ENCODE results near the gene DNAAF8. TPM values are rescaled to one million over a fixed set of nuclear protein-coding genes. Genes with fewer than 3 reads are reported as not detected.

Gene DNAAF8
- total RNA-seq = 10 to 100 TPM in 1 of 2 donors, 1 to 10 TPM in 1; 5.1 to 11.3 TPM
- polyA plus RNA-seq = 1 to 10 TPM; 4.3 to 4.9 TPM
- long read RNA-seq, donor 1 = 0 reads
- long read RNA-seq, donor 2 = 0 reads
- long read RNA-seq, donor 3 = 0 reads
- long read RNA-seq, donor 4 = 0 reads
- long read RNA-seq, donor 5, partial matches to known transcripts = 0 of 1 reads
- long read RNA-seq, donor 5, other reads (novel, unspliced or antisense) = 0 of 1 reads

DNA sequence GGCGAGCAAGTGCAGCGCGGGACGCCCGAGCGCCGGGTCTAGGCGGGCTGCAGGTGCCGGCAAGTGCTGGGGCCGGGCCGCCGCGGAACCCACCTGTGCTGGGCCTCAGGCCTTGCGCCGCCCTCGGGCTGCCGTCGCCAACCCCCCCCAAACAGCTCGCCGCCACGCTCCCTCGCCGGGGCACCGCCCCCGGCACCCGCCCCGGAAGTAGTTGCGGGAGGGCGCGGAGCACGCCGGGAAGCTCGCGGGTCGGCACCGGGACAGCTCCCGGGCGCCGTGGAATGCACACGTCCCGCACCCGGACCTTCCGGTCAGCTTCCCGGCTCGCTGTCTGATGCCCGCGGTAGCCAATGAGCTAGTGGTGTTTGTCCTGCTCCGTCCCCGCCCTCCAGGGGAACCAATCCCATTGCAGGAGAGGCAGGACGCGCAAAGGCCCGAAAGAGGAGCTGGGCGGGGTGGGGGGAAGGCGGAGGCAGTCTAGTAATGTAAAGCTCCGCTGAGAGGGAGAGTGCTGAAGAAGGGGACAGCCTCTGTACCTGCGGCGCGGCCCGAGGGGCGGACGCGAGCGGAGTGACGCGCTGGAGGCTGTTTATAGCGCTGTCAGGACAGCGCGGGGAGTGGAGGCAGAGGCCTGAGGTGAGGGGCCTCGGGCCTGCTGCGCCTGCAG lies at the start of gene DNAAF8, which contains the start of gene ANKS3:
TSS of gene DNAAF8 (plus strand) at position 475 of the 667 bp plus-strand sequence. CDS start 1,978 bp downstream, outside the sequence.
TSS of gene ANKS3 (minus strand) at position 209 of the 667 bp plus-strand sequence. CDS start 4,122 bp downstream, outside the sequence.
- H3K36me3 ChIP-seq (ENCODE audit: control insufficient read depth in 4 of 4, insufficient read depth in 4 of 4, low read length in 4 of 4) = peaks cover 0 to 5% (median 4%) of the 10 kb centered on the region in 4 donors
- DNase-seq = peak; percentile 95 to 97 (median 97)
- peak; percentile 97 for ATAC-seq (ENCODE audit: insufficient read depth, low FRiP score)
- H3K4me1 ChIP-seq (ENCODE audit: control insufficient read depth in 5 of 5, insufficient read depth in 5 of 5, low read length in 5 of 5) = peaks cover 0 to 6% (median 2%) of the 10 kb centered on the region in 5 donors
- no peaks in the 10 kb centered on the region for H3K9me3 ChIP-seq (ENCODE audit: control insufficient read depth in 4 of 4, insufficient read depth in 3 of 4, low read length in 3 of 4)
- TF ChIP-seq, protein P1, sequence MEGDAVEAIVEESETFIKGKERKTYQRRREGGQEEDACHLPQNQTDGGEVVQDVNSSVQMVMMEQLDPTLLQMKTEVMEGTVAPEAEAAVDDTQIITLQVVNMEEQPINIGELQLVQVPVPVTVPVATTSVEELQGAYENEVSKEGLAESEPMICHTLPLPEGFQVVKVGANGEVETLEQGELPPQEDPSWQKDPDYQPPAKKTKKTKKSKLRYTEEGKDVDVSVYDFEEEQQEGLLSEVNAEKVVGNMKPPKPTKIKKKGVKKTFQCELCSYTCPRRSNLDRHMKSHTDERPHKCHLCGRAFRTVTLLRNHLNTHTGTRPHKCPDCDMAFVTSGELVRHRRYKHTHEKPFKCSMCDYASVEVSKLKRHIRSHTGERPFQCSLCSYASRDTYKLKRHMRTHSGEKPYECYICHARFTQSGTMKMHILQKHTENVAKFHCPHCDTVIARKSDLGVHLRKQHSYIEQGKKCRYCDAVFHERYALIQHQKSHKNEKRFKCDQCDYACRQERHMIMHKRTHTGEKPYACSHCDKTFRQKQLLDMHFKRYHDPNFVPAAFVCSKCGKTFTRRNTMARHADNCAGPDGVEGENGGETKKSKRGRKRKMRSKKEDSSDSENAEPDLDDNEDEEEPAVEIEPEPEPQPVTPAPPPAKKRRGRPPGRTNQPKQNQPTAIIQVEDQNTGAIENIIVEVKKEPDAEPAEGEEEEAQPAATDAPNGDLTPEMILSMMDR (IDR thresholded peaks at IDR 0.05; ENCODE audit: control extremely low read depth, extremely low read depth) = no peak
- peak within 1 kb of the TSS; percentile 92 for H3K4me3 ChIP-seq
- H3K27ac ChIP-seq (ENCODE audit: low read depth in 1 of 2, low read length in 1 of 2) = peak within 1 kb of the TSS; percentile 58 to 90
- peak within 1 kb of the TSS; percentile 8 to 75 for H3K9ac ChIP-seq (ENCODE audit: insufficient read depth in 1 of 2, low read length in 2 of 2)
- WGBS, 2 donors = 0% methylated on average over 67 to 70 of the region's 70 CpGs
- H3K27me3 ChIP-seq (ENCODE audit: control insufficient read depth in 3 of 3, insufficient read depth in 3 of 3, low read length in 2 of 3) = no peaks in the 10 kb centered on the region

DNA sequence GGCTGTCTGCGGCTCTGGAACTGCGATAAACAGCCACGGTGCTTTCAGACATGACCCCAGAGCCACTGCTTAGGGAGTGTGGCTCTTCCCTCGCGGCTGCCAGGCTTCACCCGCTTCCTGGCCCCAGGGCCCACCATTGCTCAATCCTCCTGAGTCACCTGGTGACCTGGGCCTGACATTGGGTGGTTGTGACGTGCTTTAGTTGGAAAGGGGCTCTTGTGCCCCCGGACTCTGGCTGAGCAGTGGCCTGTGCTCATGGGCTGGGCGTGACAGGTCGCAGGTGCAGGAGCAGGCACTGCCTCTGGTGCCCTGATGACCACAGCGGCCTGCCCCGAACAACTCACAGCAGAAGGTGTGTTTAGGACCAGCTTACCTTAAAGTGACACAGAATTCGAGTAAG lies 49.6 kb upstream of the DNAAF8 start:
- Histone ChIP-seq H3K9ac (ENCODE audit: insufficient read depth in 1 of 2, low read length in 2 of 2) (no peak overlapping the region), H3K27me3 (ENCODE audit: control insufficient read depth in 3 of 3, insufficient read depth in 3 of 3, low read length in 2 of 3) (no peaks in the 10 kb centered on the region), H3K9me3 (ENCODE audit: control insufficient read depth in 4 of 4, insufficient read depth in 3 of 4, low read length in 3 of 4) (no peaks in the 10 kb centered on the region), H3K27ac (ENCODE audit: low read depth in 1 of 2, low read length in 1 of 2) (no peak overlapping the region), H3K36me3 (ENCODE audit: control insufficient read depth in 4 of 4, insufficient read depth in 4 of 4, low read length in 4 of 4) (peaks cover 0 to 77% (median 8%) of the 10 kb centered on the region in 4 donors), H3K4me3 (no peak overlapping the region), H3K4me1 (ENCODE audit: control insufficient read depth in 5 of 5, insufficient read depth in 5 of 5, low read length in 5 of 5) (peaks cover 0 to 6% (median 3%) of the 10 kb centered on the region in 5 donors)
- TF ChIP-seq, protein P1 (IDR thresholded peaks at IDR 0.05; ENCODE audit: control extremely low read depth, extremely low read depth) = no peak
- DNase-seq (no peak), ATAC-seq (ENCODE audit: insufficient read depth, low FRiP score) (no peak)
- 77 to 88% methylated on average over 13 of the region's 13 CpGs for WGBS, 2 donors

DNA sequence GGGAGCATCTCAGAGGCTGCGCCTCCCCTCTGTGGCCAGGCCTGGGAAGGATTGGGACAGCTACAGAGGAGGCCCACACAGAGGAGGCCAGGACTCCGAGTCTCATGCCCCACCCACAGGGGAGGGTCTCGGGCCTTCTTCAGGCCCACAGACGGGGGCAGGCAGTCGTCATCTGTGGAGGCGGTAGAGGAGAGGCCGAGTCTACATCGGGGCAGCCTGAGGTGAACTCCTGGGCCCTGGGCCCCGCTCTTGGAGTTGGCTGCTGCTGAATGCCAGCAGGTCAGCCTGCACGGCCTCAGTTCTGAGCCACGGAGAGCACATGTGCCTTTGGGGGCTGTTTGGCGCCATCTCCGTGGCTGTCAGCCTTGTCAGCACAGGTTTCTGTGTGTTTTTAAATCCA lies 49.0 kb upstream of the DNAAF8 start:
- Histone ChIP-seq H3K9me3 (ENCODE audit: control insufficient read depth in 4 of 4, insufficient read depth in 3 of 4, low read length in 3 of 4) (no peaks in the 10 kb centered on the region), H3K27ac (ENCODE audit: low read depth in 1 of 2, low read length in 1 of 2) (no peak overlapping the region), H3K27me3 (ENCODE audit: control insufficient read depth in 3 of 3, insufficient read depth in 3 of 3, low read length in 2 of 3) (no peaks in the 10 kb centered on the region), H3K4me1 (ENCODE audit: control insufficient read depth in 5 of 5, insufficient read depth in 5 of 5, low read length in 5 of 5) (peaks cover 0 to 5% (median 2%) of the 10 kb centered on the region in 5 donors), H3K4me3 (no peak overlapping the region), H3K9ac (ENCODE audit: insufficient read depth in 1 of 2, low read length in 2 of 2) (no peak overlapping the region), H3K36me3 (ENCODE audit: control insufficient read depth in 4 of 4, insufficient read depth in 4 of 4, low read length in 4 of 4) (peaks cover 0 to 82% (median 10%) of the 10 kb centered on the region in 4 donors)
- WGBS, 2 donors = 92 to 94% methylated on average over 13 of the region's 13 CpGs
- TF ChIP-seq, protein P1 (IDR thresholded peaks at IDR 0.05; ENCODE audit: control extremely low read depth, extremely low read depth) = no peak
- no peak for ATAC-seq (ENCODE audit: insufficient read depth, low FRiP score)
- DNase-seq = no peak

All from lung (tissue), 16 donors.